Activated CD4-positive, alpha-beta T cell treated with anti-CD3 and anti-CD28 coated beads, Interleukin-2, amount 50 U/mL, for 24 hours (primary cell): ENCODE data around the gene CDH16.
"Not testable (repeated sequence)": the region's sequence is repeated elsewhere in the genome, so short reads cannot be mapped to it uniquely, and the experiment has no call there.

Experiments
- DNase-seq, 2 donors: peaks; one replicate each; pipeline ENCODE4 v3.0.0-alpha.2; 2020; ENCODE audit warnings: low read depth in 1 of 2, low spot score in 1 of 2

The CDH16 gene

DNA sequence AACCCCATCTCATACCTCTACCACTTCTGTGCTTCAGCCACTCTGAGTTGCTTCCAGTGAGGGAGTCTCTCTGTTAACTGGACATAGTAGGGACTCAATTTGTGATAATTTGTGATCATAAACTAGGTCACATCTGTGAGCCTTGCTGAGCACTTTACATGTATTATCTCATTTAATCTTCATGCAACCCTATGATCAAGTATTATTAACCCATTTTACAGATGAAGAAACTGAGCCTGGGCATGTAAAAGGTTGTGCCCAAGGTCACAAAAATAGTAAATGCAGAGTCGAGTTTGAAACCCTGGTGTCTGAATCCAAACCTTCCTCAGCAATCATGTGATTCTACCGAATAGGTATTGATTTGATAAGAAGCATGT lies 19.8 kb downstream of the CDH16 start:
- no peak for DNase-seq

DNA sequence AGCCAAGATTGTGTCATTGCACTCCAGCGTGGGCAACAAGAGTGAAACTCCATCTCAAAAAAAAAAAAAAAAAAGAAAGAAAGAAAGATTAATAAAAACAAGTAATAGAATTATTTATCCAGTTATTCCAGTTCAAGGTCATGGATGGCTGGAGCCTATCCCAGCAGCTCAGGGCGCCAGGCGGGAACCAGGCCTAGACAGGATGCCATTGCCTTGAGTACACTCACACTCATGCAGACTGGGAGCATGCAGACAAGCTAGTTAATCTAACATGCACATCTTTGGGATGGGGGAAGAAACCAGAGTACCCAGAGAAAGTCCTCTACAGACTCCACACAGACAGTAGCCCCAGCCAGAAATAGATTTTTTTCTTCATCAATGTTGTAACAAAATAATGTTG lies 20.5 kb downstream of the CDH16 start:
- DNase-seq: no peak

DNA sequence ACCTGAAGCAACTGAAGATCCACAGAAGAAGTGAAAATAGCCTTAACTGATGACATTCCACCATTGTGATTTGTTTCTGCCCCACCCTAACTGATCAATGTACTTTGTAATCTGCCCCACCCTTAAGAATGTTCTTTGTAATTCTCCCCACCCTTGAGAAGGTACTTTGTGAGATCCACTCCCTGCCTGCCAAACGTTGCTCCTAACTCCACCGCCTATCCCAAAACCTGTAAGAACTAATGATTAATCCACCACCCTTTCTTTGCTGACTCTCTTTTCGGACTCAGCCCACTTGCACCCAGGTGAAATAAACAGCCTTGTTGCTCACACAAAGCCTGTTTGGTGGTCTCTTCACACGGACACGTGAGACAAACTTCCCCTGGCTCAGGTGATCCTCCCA lies 22.0 kb downstream of the CDH16 start:
- DNase-seq: not testable (repeated sequence)

DNA sequence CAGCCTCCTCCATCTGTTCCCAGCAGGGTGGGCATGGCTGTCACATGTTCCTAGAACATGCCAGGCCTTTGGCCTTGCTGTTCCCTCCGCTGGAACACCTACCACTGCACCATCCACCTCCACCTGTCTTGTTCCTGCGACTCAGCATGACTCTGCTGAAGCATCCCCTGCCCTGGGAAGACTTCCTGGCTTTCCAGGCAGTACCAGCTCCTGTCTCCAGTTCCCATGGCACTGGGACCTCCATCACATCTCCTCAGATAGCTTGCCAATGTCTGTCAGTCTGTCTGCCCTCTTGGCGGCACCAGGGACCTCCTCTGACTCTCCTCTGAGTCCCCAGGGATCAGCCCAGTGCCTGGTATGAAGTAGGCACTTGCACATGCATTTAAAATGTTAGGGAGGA lies 22.7 kb downstream of the CDH16 start:
- DNase-seq: no peak

DNA sequence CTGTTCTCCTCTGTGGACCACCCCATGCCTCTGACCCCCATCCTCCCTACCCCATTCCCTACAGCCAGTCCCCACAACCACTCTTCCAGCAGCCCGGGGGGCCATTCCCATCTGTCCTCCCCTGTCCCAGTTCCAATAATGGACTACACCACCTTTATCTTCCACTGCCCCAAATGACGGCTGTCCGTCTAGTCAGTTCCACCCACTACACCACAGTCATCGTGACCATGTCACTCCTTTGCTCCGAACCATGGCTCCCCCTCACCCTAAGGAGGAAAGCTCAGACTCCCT lies 23.1 kb downstream of the CDH16 start:
- no peak for DNase-seq

DNA sequence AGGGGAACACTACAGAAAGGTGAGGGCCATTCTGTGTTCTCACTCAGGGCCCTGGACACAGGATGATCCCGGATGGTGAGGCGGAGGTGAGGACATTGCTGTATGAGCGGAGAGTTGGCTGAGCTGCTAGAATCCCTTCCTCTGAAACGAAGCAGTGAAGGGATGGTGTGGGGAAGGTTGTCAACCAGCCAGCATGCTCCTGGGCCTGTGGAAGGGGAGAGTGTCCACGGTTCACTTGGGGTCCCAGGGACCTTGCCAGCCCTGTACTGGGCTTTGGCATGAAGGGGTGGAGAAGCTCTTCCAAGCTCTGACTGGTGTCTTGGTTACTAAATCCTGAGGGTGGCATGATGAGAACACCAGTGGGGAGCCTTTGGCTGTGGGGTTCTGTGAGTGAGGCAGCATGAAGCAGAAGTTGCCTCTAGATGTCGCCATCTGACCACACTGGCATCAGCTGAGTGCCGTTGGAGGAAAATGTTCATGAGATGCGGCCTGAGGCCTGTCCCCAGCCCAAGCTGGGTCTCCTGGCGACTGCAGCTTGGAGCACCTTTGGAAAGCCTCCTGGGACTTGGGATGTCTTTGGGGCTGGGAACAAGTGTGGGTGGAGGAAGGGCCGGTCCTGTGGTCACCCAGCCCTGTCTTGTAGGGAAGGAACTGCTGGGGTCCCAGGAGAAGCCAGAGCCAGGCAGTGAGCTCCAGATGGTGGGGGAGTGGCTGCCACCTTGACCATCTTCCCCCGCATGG lies 23.6 kb downstream of the CDH16 start:
- DNase-seq: peak; percentile 22 to 52

DNA sequence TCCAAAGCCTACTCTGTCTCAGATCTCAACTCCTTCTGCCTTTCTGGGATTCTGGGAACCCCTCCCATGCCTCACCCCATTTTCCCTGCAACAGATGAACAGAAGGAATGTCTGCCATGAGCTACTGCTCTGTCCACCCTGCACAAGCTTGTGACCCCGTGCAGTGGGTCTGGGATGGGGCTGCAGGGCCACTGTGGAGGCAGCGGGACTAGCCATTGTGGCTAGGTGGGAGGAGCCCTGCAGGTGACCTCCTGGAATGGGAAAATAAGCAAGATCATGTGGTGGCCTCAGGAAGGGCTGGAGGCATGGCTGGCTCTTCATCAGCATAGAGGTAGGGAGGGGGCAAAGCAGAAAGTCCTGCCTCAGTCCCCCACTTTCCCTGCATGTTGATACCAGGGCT lies 24.6 kb downstream of the CDH16 start:
- DNase-seq: no peak

DNA sequence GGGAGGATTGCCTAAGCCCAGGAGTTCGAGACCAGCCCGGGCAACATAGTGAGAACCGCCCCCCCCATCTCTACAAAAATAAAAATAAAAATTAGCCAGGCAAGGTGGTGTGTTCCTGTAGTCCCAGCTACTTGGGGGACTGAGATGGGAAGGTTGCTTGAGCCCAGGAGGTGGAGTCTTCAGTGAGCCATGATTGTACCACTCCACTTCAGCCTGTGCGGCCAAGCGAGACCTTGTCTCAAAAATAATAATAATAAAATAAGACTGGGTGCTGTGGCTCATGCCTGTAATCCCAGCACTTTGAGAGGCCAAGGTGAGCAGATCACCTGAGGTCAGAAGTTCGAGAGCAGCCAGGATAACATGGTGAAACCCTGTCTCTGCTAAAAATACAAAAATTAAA lies 26.9 kb downstream of the CDH16 start:
- DNase-seq: no peak

DNA sequence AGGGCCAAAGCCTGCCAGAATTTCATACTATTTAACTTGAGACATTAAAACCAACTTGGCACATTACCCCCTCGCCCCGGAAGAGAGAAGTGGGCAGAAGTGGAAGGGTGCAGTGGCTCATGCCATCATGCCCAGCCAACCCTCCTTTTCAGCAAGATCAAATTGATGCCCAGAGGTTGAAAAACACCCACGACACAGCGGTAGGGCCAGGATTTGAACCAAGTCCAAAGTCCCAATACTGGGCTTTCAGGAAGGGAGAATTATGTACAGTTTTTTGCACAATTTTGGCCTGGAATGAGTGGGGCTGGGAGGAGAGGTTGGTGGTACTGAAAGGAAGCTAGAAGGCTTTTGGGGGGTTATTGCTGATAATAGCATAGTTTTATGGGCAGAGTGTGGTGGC lies 27.3 kb downstream of the CDH16 start:
- DNase-seq: no peak

DNA sequence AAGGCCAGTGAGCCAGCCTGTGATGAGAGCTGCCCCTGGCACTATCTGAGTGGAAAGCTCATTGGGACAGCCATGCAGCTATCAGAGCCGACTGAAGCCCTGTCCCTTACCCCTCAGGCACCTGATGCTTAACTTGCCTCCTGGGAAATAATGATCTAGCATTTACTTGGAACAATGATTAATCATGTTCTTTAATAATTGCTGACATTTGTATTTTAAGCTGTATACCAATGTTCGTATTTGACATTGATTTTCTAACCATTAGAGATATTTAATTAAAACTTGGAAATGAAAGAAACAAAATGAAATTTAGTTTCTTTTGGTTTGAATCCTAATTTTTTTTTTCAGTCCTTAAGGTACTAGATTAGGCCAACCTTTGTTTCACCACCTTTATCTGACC lies 27.9 kb downstream of the CDH16 start:
- no peak for DNase-seq

DNA sequence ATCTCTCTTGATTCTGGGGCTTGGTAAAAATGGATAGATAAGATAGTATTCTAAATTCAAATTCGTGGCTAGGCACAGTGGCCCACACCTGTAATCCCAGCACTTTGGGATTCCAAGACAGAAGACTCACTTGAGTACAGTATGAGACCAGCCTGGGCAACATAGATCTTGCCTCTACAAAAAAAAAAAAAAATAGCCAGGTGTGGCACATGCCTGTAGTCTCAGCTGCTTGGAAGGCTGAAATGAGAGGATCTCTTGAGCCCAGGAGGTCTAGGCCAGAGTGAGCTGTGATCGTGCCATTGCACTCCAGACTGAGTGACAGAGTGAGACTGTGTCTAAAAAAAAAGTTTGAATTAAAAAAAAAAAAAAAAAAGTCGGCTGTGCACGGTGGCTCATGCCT lies 29.1 kb downstream of the CDH16 start:
- no peak for DNase-seq

DNA sequence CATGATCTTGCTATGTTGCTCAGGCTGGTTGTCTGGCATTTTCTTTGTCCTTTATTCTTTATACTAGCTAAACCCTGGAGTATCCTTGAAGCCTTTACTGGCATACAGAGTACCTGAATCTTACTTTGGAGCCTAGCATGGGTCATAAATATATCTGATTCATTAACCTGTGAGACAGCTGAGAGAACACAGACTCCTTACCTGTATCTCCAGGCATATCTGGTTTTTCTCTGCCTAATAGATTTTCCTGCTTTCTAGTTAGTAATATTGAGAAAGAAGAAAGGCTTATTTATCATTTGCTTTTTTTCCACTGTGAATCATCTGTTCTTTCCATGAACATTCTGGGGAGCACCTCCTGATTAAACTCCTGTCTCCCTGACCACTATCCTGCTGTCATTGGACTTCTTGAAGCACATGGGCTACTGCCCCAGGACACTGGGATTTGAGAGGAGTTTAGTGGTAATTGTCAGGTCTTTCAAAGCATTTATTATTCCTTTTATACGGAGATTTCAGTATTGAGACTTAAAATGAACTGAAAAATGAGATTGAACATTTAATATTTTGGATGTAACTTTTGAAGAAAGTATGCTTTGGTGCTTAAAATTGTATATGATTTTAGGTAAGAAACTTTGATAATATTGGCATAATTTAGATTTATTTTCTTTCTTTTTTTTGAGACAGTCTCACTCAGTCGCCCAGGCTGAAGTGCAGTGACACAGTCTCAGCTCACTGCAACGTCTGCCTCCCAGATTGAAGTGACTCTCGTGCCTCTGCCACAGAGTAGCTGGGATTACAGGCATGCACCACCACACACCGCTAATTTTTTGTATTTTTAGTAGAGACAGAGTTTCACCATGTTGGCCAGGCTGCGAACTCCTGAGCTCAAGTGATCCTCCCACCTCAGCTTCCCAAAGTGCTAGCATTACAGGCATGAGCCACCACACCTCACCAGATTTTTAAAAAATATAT lies 29.8 kb downstream of the CDH16 start:
- no peak for DNase-seq

DNA sequence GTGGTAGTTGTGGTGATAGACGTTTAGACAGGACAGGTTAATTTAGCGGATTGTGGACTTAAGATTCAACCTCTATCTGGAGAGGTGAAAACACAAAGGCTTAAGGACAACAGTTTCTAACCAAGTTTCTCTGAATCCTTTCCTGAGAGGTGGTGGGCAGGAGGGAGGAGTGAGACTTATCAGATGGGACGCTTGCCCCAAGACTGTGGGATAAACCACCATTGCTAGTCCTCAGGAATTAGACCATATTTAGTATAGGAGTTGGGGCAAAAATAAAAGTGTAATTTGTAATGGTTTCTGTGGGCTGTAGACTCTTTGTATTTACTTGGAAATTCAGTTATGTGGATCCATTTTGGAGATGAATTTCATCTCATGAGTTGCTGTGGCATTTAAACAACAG lies 31.8 kb downstream of the CDH16 start:
- no peak for DNase-seq

DNA sequence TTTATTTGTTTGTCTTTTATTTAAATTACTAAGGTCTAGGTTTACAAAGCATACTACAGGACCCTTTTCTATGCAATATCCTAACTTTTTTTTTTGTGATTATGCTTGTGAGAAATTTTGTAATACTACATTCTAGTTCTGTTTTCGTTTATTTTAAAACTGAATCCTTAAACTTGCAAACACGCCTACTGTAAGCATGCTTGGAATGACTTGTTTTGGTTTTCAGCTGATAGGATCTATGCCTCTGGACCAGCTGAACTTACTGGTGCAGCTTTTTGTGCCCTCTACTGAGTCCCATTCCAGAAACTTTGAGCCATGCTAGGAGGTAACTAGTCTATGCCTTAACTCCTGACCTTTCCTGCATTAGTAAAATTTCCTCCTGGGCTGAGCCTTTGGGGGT lies 32.4 kb downstream of the CDH16 start:
- no peak for DNase-seq

DNA sequence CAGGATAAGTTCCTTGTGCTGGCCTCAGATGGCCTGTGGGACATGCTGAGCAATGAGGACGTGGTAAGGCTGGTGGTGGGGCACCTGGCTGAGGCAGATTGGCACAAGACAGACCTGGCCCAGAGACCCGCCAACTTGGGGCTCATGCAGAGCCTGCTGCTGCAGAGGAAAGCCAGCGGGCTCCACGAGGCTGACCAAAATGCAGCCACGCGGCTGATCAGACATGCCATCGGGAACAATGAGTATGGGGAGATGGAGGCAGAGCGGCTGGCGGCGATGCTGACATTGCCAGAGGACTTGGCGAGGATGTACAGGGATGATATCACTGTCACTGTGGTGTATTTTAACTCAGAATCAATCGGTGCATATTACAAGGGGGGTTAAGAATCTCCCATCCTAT lies 33.2 kb downstream of the CDH16 start:
- no peak for DNase-seq

DNA sequence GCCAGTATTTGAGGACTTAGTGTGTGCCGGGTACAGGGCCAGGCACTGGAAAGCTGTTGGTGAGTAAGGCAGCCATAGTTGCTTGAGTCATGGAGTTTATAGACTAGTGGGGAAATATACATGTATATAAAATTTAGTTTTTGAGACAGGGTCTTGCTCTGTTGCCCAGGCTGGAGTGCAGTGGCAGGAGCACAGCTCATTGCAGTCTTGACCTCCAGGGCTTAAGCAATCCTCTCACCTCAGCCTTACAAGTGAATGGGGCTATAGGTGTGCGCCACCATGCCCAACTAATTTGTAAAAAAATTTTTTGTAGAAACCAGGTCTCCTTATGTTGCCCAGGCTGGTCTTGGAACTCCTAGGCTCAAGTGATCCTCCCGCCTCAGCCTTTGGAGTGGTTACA lies 36.0 kb downstream of the CDH16 start:
- DNase-seq: no peak

DNA sequence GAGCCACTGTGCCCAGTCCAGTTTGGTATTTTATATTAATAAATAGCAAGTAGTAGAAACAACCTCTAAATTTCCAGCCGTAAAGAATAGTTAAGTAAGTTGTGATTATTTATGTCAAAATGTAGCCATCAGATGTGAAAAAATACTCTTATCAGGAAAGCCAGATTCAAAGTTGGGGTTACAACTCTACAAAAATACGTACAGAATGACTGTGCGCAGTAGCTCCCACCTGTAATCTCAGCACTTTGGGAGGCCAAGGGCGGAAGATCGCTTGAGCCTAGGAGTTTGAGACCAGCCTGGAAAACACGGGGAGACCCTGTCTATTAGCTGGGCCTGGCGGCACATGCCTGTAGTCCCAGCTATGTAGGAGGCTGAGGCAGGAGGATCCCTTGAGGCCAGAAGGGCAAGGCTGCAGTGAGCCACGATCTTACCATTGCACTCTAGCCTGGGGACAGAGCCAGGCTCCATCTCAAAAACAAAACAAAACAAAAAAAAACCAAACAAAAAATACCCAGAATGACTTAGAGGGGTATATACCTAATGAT lies 36.6 kb downstream of the CDH16 start:
- DNase-seq: no peak

DNA sequence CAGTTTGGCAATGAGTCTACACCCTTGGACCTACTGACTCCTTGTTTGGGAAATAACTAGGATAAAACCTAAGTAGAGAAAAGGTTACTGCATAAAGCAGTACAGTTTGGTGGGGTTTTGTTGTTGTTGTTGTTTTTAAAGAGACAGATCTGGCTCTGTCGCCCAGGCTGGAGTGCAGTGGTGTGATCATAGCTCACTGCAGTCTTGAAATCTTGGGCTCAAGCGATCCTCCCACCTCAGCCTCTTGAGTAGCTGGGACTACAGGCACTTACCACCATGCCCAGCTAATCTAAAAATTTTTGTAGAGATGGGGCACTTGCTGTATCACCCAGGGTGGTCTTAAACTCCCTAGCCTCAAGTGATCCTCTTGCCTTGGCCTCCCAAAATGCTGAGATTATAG lies 37.1 kb downstream of the CDH16 start:
- no peak for DNase-seq

DNA sequence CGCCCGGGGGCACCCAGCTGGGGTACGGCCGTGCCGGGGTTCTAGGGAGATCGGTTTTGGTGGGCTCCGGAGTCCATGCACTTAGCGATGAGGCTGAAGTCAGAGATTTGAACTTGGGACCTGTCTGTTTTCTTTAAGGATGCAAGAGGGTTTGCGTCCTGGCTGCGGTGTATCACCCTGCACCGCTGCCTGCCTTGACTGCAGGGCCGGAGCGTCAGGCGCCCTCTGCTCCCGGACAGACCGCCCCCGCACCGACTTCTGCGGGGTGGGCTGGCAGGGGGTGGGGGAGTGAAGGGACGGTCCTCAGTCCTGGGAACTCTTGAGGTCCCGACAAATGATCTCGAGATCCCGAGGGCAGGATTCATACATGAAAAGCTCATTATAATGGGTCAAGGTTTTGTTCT lies 37.7 kb downstream of the CDH16 start:
- no peak for DNase-seq

DNA sequence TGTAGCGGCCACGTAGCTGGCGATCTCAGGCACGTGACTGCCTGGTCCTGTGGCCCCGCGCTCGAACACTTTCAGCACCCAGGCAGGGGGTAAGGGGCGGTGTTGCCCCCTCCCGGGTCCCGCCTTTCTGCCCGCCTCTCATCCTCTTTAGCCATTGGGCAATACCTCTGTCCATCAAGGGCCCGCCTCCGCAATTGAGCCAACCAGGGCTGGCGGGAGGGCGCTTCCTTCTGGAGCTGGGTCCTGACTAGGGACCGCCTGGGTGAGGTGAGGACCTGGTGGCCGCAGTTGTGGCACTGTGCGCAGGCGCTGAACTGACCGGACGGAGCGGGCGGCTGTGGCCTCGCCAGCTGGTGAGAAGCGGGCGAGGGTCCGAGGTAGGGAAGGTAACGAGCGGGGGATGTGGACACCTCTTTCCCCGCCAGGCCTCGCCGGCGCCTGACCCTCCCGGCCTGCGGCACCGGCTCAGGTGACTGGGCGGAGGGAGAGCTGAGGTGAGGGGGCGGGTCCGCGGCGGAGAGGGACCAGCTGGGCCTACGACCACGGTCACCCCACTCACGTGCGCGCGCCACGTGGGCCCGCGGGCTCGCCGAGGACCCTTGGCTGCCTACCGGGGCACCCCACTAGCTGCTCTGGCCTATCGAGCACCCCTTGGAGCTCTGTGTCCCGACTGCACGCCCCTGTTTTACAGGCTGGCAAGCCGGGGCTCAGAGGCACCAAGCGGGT lies 38.2 kb downstream of the CDH16 start, which contains the start of gene PDP2:
PDP2 (plus strand) TSS at position 228 of the 726 bp plus-strand sequence. CDS start 3,770 bp downstream, outside the sequence.
- peak; percentile 72 to 90 for DNase-seq

DNA sequence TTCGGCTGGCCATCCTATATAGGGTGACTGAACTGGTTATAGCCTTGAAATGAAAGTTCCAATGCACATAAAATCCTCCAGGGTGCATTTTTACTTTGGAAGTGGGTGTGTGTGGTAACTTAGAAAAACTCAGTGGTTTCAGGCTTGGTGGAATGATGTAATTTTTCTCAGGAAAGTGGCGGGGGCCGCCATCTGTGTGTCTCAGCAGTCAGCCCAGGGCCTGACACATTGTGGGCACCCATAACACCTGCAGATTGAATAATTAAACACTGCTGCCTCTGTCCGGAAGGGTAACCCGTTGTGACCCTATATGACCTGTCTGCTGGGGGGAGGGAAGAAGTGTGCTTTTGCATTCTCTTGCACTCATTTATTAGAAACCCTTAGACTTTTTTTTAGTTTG lies 40.6 kb downstream of the CDH16 start:
- peak; percentile 30 to 54 for DNase-seq
